Fibroblast of villous mesenchyme (primary cell): ENCODE measurements around the gene CCDC33. TPM values are rescaled to one million over a fixed set of nuclear protein-coding genes. Genes with fewer than 3 reads are reported as not detected.

Experiments used
- DNase-seq: peaks from one replicate; pipeline ENCODE4 v3.0.0-alpha.2; 2010; ENCODE audit warnings: low read depth
- H3K4me3 ChIP-seq: 2 replicates; pipeline ENCODE4 v1.5.1; 2011; ENCODE audit warnings: low read depth, mild to moderate bottlenecking, low read length
- CTCF ChIP-seq: IDR thresholded peaks from 2 replicates; pipeline ENCODE4 v1.5.1; 2012; ENCODE audit warnings: low read depth, mild to moderate bottlenecking, low read length; ENCODE audit not compliant: insufficient read depth
- total RNA-seq: library from RNA; depleted of rRNA; stranded (reverse); fragments of >200 nt; gene quantifications from 2 replicates; pipeline ENCODE4 v1.2.3, GENCODE V29; 2012

CCDC33 gene
- total RNA-seq, 1 donor, result 0.86 TPM

DNA sequence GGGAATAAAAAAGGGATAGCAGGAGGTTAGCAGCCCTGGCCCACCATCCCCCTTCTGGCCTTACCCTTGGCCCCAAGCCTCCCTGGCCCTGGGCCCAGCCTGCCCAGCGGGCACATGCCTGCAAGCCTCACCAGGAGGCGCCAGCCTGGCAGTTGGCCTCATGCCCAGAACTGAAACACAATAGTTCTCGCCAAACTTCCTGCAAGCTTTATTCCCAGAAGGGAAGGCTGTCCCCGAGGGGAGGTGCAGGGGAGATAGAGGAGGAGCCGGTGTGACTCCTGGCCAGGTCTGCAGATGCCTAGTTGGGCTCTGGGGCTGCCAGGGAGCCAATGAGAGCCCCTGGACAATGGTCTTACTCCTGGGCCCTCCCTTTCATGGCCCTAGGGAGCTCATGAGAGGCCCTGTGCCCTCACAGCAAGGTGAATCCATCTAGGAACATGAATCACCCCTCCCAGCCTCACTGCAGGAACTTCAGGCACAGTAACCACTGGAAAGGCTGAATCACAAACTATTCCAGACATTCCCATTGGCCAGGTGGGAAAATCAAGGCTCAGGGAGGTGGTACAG lies 4.0 kb downstream of the CCDC33 start:
- peak; percentile 19 for TF ChIP-seq CTCF
- peak; percentile 36 for DNase-seq
- no peak overlapping the region for H3K4me3 ChIP-seq

DNA sequence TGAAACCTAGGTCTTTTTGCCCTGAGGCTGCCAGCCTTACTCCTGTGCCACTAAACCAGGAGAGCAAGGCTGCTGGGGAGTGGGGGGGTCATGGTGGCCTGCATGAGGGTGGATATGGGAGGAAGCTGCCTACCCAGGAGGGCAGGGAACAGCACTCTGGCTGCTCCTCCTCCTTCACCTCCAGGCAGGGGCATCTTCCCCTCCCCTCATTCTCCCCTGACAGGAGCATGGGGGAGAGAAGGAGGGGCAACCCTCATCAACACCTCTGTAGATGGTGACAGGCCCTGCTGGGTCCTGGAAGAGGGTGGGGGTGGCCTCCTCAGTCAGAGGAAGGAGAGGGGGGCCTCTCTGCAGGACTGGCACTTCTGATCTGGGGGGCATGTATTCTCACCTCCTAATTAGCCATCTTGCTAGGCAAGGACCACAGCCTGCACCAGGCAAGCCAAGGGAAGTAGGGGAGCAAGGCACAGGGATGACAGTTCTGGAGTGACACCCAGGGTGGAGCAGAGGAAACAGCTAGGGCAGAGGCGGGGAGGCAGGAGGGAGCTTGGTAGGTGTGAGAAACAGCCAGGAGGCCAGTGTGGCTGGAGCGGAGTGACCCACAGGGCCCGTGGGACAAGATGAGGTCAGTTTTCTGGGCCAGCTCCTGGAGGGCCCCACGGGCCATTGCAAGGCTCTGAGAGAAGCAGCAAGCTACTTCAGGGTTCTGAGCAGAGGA lies 4.9 kb downstream of the CCDC33 start:
- no peak for TF ChIP-seq CTCF
- DNase-seq, result no peak
- H3K4me3 ChIP-seq, result no peak overlapping the region

DNA sequence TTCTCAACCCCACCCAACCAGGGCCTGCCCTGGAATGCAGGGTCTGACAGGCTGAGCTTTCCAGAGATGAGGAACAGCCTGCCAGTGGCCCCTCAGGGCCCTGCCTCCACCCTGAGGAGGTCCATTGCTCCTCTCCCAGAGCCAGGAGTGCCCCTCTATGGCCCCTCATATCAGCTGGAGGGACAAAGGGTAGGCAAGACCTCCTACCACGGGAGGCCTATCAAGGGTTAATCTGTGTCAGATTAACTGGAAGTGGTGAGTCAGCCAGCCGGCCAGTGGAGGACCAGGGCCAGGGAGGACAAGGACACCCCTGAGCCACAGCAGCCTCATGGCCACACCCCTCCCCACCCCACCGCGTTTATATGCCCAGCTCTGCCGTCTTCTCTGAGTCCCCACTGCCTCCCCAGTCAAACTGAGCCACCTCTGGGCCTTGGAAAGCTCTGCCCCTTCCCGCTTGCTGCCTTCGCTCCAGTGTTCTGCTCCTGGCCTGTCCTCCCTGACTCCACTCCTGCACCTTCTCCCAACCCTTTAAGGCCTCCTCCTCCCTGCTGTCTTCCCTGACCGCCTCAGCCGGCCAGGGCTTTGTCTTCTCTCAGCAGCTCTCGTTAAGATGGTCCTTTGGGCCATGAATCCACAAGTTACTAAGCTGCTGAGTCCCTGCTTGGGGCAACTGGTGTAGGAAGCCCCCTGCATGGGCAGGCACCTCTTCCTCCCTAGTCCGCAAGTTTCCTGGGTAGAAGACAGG lies 6.5 kb downstream of the CCDC33 start:
- no peak for TF ChIP-seq CTCF
- no peak overlapping the region for H3K4me3 ChIP-seq
- DNase-seq, result peak; percentile 29

- no peak for DNase-seq
- TF ChIP-seq CTCF, result no peak
- H3K4me3 ChIP-seq, result no peak overlapping the region
These were observed 7.3 kb downstream of the CCDC33 start for GRCh38 chr15:74243431-74243830.

- no peak for DNase-seq
- TF ChIP-seq CTCF, result no peak
These were observed 8.8 kb downstream of the CCDC33 start for GRCh38 chr15:74244822-74245341.

DNA sequence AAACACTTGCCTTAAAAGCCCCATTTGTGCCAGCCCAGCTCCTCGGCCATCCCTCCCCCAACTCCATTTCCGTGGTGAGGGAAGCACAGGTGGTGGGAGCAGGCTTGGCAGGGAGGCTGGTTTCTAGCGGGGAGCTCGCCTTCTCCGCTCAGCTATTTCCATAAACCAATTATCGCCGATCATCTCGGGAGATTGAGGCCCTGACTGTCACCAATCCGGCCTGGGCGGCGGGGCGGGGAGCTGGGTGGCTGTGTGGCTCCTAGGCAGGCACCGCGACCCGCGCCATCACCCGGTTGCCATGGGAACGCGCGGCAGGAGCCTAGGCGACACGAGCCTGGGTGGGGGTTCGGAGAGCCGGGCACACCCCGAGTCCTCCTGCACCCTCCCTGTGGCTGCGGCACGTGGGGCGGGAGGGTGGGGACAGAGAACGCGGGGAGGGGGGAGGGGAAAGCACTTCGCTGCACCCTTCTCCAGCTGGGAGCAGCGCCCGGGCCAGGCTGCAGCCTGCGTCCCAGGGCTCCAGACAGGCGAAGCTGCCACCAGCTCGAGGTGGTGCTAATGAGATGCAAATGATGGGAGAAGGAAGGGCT lies 9.3 kb downstream of the CCDC33 start:
- no peak overlapping the region for H3K4me3 ChIP-seq
- TF ChIP-seq CTCF, result no peak
- no peak for DNase-seq

More at GRCh38 chr15:74244822-74245341, 8.8 kb downstream of the CCDC33 start:
- no peak overlapping the region for H3K4me3 ChIP-seq
